IMR-90 (cell line): Measurements from ENCODE around the gene SEPTIN10. TPM values are rescaled to one million over a fixed set of nuclear protein-coding genes. Genes with fewer than 3 reads are reported as not detected.

ENCODE experiments used
- ATAC-seq: fragments of 200-7000 bp; cut with Tn5 transposase; 2 replicates; pipeline ENCODE4 v1.9.1; 2020; ENCODE audit warnings: low read depth, mild to moderate bottlenecking, moderate library complexity
- BruUV-seq: library from RNA; stranded (reverse); fragments of 400-500 nt; replicated peaks from 2 replicates; lab custom pipeline; 2021; lab: Mats Ljungman, UMichigan
- CTCF ChIA-PET: fragments of 300-600 bp; formaldehyde crosslinking; extraction: SDS; loops from one replicate; lab custom pipeline; 2021; ENCODE audit warnings: antibody characterized with exemption; lab: Yijun Ruan, JAX
- POLR2A ChIA-PET: fragments of 300-600 bp; sonication (Branson Sonifier 250); formaldehyde crosslinking; loops from one replicate; lab custom pipeline; 2022; ENCODE audit warnings: antibody characterized with exemption; ENCODE audit not compliant: unreplicated experiment; lab: Charles Lee
- DNase-seq: peaks from one replicate; pipeline ENCODE4 v3.0.0; 2013
- H2AFZ ChIP-seq: replicated peaks from 2 replicates; pipeline ENCODE3; 2013; ENCODE audit warnings: low read length, mild to moderate bottlenecking; ENCODE audit not compliant: poor library complexity
- H2AK5ac ChIP-seq: 2 replicates; pipeline ENCODE4 v1.6.1; 2013; ENCODE audit warnings: low read depth, low read length, inconsistent platforms
- H2AK9ac ChIP-seq: replicated peaks from 2 replicates; pipeline ENCODE3; 2013; ENCODE audit warnings: mild to moderate bottlenecking, low read depth, low read length, moderate library complexity; ENCODE audit not compliant: poor library complexity
- H2BK120ac ChIP-seq: 2 replicates; pipeline ENCODE4 v1.6.1; 2013; ENCODE audit warnings: low read depth, low read length, inconsistent platforms
- H2BK15ac ChIP-seq: 3 replicates; pipeline ENCODE4 v1.6.1; 2013; ENCODE audit warnings: low read depth, low read length, inconsistent platforms
- H2BK20ac ChIP-seq: 2 replicates; pipeline ENCODE4 v1.6.1; 2013; ENCODE audit warnings: low read depth, mild to moderate bottlenecking, inconsistent platforms, low read length, moderate library complexity
- H2BK5ac ChIP-seq: 2 replicates; pipeline ENCODE4 v1.6.1; 2013; ENCODE audit warnings: mild to moderate bottlenecking, low read depth, low read length, inconsistent platforms; ENCODE audit not compliant: poor library complexity, severe bottlenecking
- H3K14ac ChIP-seq: replicated peaks from 2 replicates; pipeline ENCODE4 v1.6.1; 2013; ENCODE audit warnings: low read depth, low read length, inconsistent platforms
- H3K18ac ChIP-seq: 2 replicates; pipeline ENCODE4 v1.6.1; 2013; ENCODE audit warnings: low read depth, low read length, control low read depth
- H3K23ac ChIP-seq: 2 replicates; pipeline ENCODE4 v1.6.1; 2013; ENCODE audit warnings: low read depth, low read length, inconsistent platforms
- H3K27ac ChIP-seq: 2 replicates; pipeline ENCODE4 v1.5.1; 2013; ENCODE audit warnings: mild to moderate bottlenecking, control low read depth, low read length; ENCODE audit not compliant: insufficient read depth
- H3K27me3 ChIP-seq: 2 replicates; pipeline ENCODE4 v1.6.1; 2013; ENCODE audit warnings: low read length; ENCODE audit not compliant: control insufficient read depth, insufficient read depth
- H3K36me3 ChIP-seq: 2 replicates; pipeline ENCODE4 v1.6.1; 2013; ENCODE audit warnings: low read length, mixed read lengths; ENCODE audit not compliant: control insufficient read depth, insufficient read depth
- H3K4ac ChIP-seq: 2 replicates; pipeline ENCODE4 v1.6.1; 2013; ENCODE audit warnings: low read depth, low read length, inconsistent platforms
- H3K4me1 ChIP-seq: 2 replicates; pipeline ENCODE4 v1.6.1; 2013; ENCODE audit warnings: low read length, mixed read lengths; ENCODE audit not compliant: control insufficient read depth, insufficient read depth
- H3K4me2 ChIP-seq: 2 replicates; pipeline ENCODE4 v1.6.1; 2013; ENCODE audit warnings: low read depth, mild to moderate bottlenecking, control low read depth, low read length, moderate library complexity
- H3K4me3 ChIP-seq: 2 replicates; pipeline ENCODE4 v1.5.1; 2013; ENCODE audit warnings: low read depth, mild to moderate bottlenecking, control low read depth, low read length, moderate library complexity; ENCODE audit not compliant: insufficient read depth
- H3K56ac ChIP-seq: 2 replicates; pipeline ENCODE4 v1.6.1; 2013; ENCODE audit warnings: low read length, inconsistent platforms; ENCODE audit not compliant: insufficient read depth; ENCODE audit errors: extremely low read depth
- H3K79me1 ChIP-seq, 2 experiments: 2 replicates each; pipeline ENCODE4 v1.6.1; 2013; ENCODE audit warnings: low read length in 2 of 2, inconsistent platforms in 1 of 2, low read depth in 1 of 2
- H3K9ac ChIP-seq: 2 replicates; pipeline ENCODE4 v1.6.1; 2013; ENCODE audit warnings: low read depth, low read length, control low read depth
- H3K9me1 ChIP-seq: 2 replicates; pipeline ENCODE4 v1.6.1; 2013; ENCODE audit warnings: low read length, inconsistent platforms; ENCODE audit not compliant: insufficient read depth
- H3K9me3 ChIP-seq: 2 replicates; pipeline ENCODE4 v1.6.1; 2013; ENCODE audit warnings: low read length; ENCODE audit not compliant: control insufficient read depth, insufficient read depth
- H4K20me1 ChIP-seq: 2 replicates; pipeline ENCODE4 v1.6.1; 2013; ENCODE audit warnings: low read length, inconsistent platforms; ENCODE audit not compliant: insufficient read depth
- H4K5ac ChIP-seq: 2 replicates; pipeline ENCODE4 v1.6.1; 2013; ENCODE audit warnings: mild to moderate bottlenecking, low read depth, low read length, control low read depth
- H4K8ac ChIP-seq, 2 experiments: 2 replicates each; pipeline ENCODE4 v1.6.1; 2013; ENCODE audit warnings: low read depth in 2 of 2, low read length in 2 of 2, control low read depth in 1 of 2, inconsistent platforms in 1 of 2
- H4K91ac ChIP-seq: 2 replicates; pipeline ENCODE4 v1.6.1; 2013; ENCODE audit warnings: low read depth, low read length, inconsistent platforms; ENCODE audit not compliant: insufficient read depth
- CEBPB ChIP-seq: IDR thresholded peaks from 2 replicates; pipeline ENCODE4 v1.6.1; 2012; ENCODE audit warnings: low read depth, low read length, improper control_type of control experiment
- CHD1 ChIP-seq: IDR thresholded peaks from 2 replicates; pipeline ENCODE4 v1.6.1; 2012; ENCODE audit warnings: low read depth, low read length, improper control_type of control experiment
- CTCF ChIP-seq: conservative IDR thresholded peaks from 2 replicates; pipeline ENCODE4 v1.5.1; 2012; ENCODE audit warnings: mild to moderate bottlenecking, low read depth, low read length, improper control_type of control experiment
- FOS ChIP-seq: fragments of 150-350 bp; IDR thresholded peaks from 2 replicates; pipeline ENCODE4 v1.6.1; 2016; ENCODE audit warnings: low read depth, low read length
- MXI1 ChIP-seq: IDR thresholded peaks from 2 replicates; pipeline ENCODE4 v1.6.1; 2012; ENCODE audit warnings: low read depth, mild to moderate bottlenecking, low read length, moderate library complexity, borderline replicate concordance
- NFE2L2 ChIP-seq: fragments of 150-350 bp; IDR thresholded peaks from 2 replicates; pipeline ENCODE4 v1.6.1; 2016; ENCODE audit warnings: low read depth, mild to moderate bottlenecking, low read length
- POLR2A ChIP-seq: IDR thresholded peaks from 2 replicates; pipeline ENCODE4 v1.6.1; 2012; ENCODE audit warnings: mild to moderate bottlenecking, low read depth, low read length
- RAD21 ChIP-seq: IDR thresholded peaks from 2 replicates; pipeline ENCODE4 v1.6.1; 2012; ENCODE audit warnings: low read length, improper control_type of control experiment
- RFX5 ChIP-seq: IDR thresholded peaks from 2 replicates; pipeline ENCODE4 v1.8.0; 2012; ENCODE audit warnings: low read depth, mild to moderate bottlenecking, low read length, moderate library complexity
- WGBS, 2 experiments: methylation state at CpG; one replicate each; pipeline versions ENCODE4 v1.1.5 to v1.1.7; 2013; ENCODE audit warnings: missing lambda C conversion rate in 2 of 2; ENCODE audit not compliant: insufficient read length in 1 of 2; ENCODE audit errors: extremely low coverage in 2 of 2; 5-methylcytosine and 5-hydroxymethylcytosine counted together
- dilution Hi-C: fragments of 300-500 bp; cut with HindIII; formaldehyde crosslinking; loops from one replicate; pipeline ENCODE4 v1.14.3; 2018; ENCODE audit warnings: low sequenced_read_pairs; ENCODE audit not compliant: unreplicated experiment
- in situ Hi-C: fragments of 300-500 bp; cut with MboI; formaldehyde crosslinking; loops from 3 replicates; pipeline ENCODE4 v1.14.3; 2019; ENCODE audit warnings: low sequenced_read_pairs, inconsistent platforms, mixed read lengths
- intact Hi-C: fragments of 100-400 bp; cut with micrococcal nuclease; formaldehyde crosslinking; loops from 2 replicates; pipeline ENCODE4 v1.10.0; 2022
- polyA plus RNA-seq, 3 experiments: library from polyadenylated mRNA; depleted of rRNA; stranded (reverse); fragments of >200 nt; gene quantifications; 2 replicates each; pipeline ENCODE4 v1.2.3, GENCODE V29; 2012; ENCODE audit warnings: low replicate concordance in 1 of 3
- total RNA-seq: library from RNA; depleted of rRNA; stranded (reverse); fragments of >200 nt; gene quantifications from 2 replicates; pipeline ENCODE4 v1.2.3, GENCODE V29; 2012

The SEPTIN10 gene
- total and polyA plus RNA-seq, 2 of the 4 experiments (the other 2 are of a cell fraction) = 55.4 to 82.6 TPM

- no peak overlapping the region for H2BK20ac ChIP-seq
- ATAC-seq = peak; percentile 50; the same call in 1 of the 2 replicates
- dilution Hi-C loops (no loop called here), intact Hi-C loops (loop anchor here (5.0 kb wide), 1 partner anchor 52 kb away; the partner anchor contains the start of genes SEPTIN10 and SOWAHC), in situ Hi-C loops (loop anchor here (10.0 kb wide), 1 partner anchor 155 kb away; no protein-coding TSS in a partner anchor)
- peak overlapping the region; percentile 60; the same call in 1 of the 3 replicates for H2BK15ac ChIP-seq
- peak overlapping the region; percentile 58 for H3K14ac ChIP-seq
- H3K27me3 ChIP-seq = no peaks in the 10 kb centered on the region
- H3K4me1 ChIP-seq = peaks cover 6% of the 10 kb centered on the region
- H4K91ac ChIP-seq = no peak overlapping the region
- H3K56ac ChIP-seq = no peak overlapping the region
- WGBS, 2 experiments = 57% methylated on average over 1 of the region's 1 CpG; no CpG with 5 or more reads in 1 of the 2 experiments
- peaks cover 8% of the 10 kb centered on the region for H3K36me3 ChIP-seq
- peaks cover 9 to 56% of the 10 kb centered on the region in 2 experiments for H3K79me1 ChIP-seq
- no peaks in the 10 kb centered on the region for H4K20me1 ChIP-seq
- no peak overlapping the region for H3K4me2 ChIP-seq
- H2AK5ac ChIP-seq = peak overlapping the region; percentile 61; the same call in 1 of the 2 replicates
- no peak overlapping the region for H3K9ac ChIP-seq
- no peak overlapping the region for H2AK9ac ChIP-seq
- TF ChIP-seq MXI1 (no peak), CEBPB (no peak), RFX5 (no peak), FOS (no peak), RAD21 (no peak), NFE2L2 (no peak), CHD1 (no peak), CTCF (no peak), POLR2A (no peak)
- no peak overlapping the region for H3K4me3 ChIP-seq
- ChIA-PET CTCF (interaction anchor here (0.6 kb wide), 1 partner anchor 82 kb away, joined by 3 read pairs; no protein-coding TSS in a partner anchor), POLR2A (no interaction called here)
- H2BK5ac ChIP-seq = peak overlapping the region; percentile 53
- H3K18ac ChIP-seq = no peak overlapping the region; the same call in 1 of the 2 replicates
- BruUV-seq = no TSS peak
- H3K23ac ChIP-seq = peak overlapping the region; percentile 55; the same call in 1 of the 2 replicates
- H4K8ac ChIP-seq = peak overlapping the region in 1 of 2 experiments; percentile 53; a peak in 1 of 4 replicates
- no peaks in the 10 kb centered on the region for H3K9me3 ChIP-seq
- H3K27ac ChIP-seq = no peak overlapping the region
- no peak overlapping the region for H2AFZ ChIP-seq
- peak overlapping the region; percentile 38; the same call in 1 of the 2 replicates for H3K4ac ChIP-seq
- peaks cover 15% of the 10 kb centered on the region for H3K9me1 ChIP-seq
- no peak overlapping the region; the same call in 1 of the 2 replicates for H2BK120ac ChIP-seq
- H4K5ac ChIP-seq = no peak overlapping the region
- peak; percentile 61 for DNase-seq
Observed at GRCh38 chr2:109560265-109560664, 53.5 kb downstream of the SEPTIN10 start.
